Liver (tissue), 3 donors: ENCODE results near the gene SETD3.

Experiments used
- EGR1 ChIP-seq, 2 donors: IDR thresholded peaks; 2 replicates each; pipeline ENCODE4 v1.6.1; 2016 to 2018; ENCODE audit warnings: antibody characterized with exemption in 2 of 2, low read depth in 2 of 2
- FOXA1 ChIP-seq: IDR thresholded peaks from 2 replicates; pipeline ENCODE4 v1.6.1; 2016; ENCODE audit warnings: antibody characterized with exemption
- GABPA ChIP-seq, 2 donors: IDR thresholded peaks in 1 of 2; conservative IDR thresholded peaks in 1 of 2; 2 replicates each; pipeline ENCODE4 v1.6.1; 2016; ENCODE audit warnings: antibody characterized with exemption in 2 of 2, mild to moderate bottlenecking in 1 of 2, moderate library complexity in 1 of 2
- HNF4A ChIP-seq, 2 donors: conservative IDR thresholded peaks; 2 replicates each; pipeline ENCODE4 v1.6.1; 2016; ENCODE audit warnings: antibody characterized with exemption in 2 of 2, mild to moderate bottlenecking in 2 of 2
- HNF4G ChIP-seq: IDR thresholded peaks from 2 replicates; pipeline ENCODE4 v1.6.1; 2016; ENCODE audit warnings: antibody characterized with exemption
- RAD21 ChIP-seq, 2 donors: IDR thresholded peaks; 2 replicates each; pipeline ENCODE4 v1.6.1; 2016; ENCODE audit warnings: antibody characterized with exemption in 2 of 2, mild to moderate bottlenecking in 2 of 2
- RXRA ChIP-seq, 2 donors: IDR thresholded peaks; 2 replicates each; pipeline ENCODE4 v1.6.1; 2017 to 2018; ENCODE audit warnings: antibody characterized with exemption in 2 of 2, mild to moderate bottlenecking in 1 of 2
- SP1 ChIP-seq: IDR thresholded peaks from 2 replicates; pipeline ENCODE4 v1.6.1; 2018; ENCODE audit warnings: antibody characterized with exemption, mild to moderate bottlenecking
- TAF1 ChIP-seq: conservative IDR thresholded peaks from 2 replicates; pipeline ENCODE4 v1.6.1; 2016; ENCODE audit warnings: antibody characterized with exemption, mild to moderate bottlenecking
- TF ChIP-seq, protein P1 (sequence below): fragments of 150-350 bp; IDR thresholded peaks from 2 replicates; pipeline ENCODE4 v1.5.1; 2017; ENCODE audit warnings: improper control_type of control experiment, low read depth, low read length; ENCODE audit not compliant: missing input control
- TF ChIP-seq, protein P2 (sequence below): IDR thresholded peaks from 2 replicates; pipeline ENCODE4 v1.6.1; 2016; ENCODE audit warnings: antibody characterized with exemption
- TF ChIP-seq, protein P3 (sequence below): IDR thresholded peaks from 2 replicates; pipeline ENCODE4 v1.6.1; 2016; ENCODE audit warnings: antibody characterized with exemption
- TF ChIP-seq, protein P4 (sequence below): IDR thresholded peaks from 2 replicates; pipeline ENCODE4 v1.6.1; 2016; ENCODE audit warnings: antibody characterized with exemption, mild to moderate bottlenecking
- donor health status: healthy.
- donor health status: healthy.

DNA sequence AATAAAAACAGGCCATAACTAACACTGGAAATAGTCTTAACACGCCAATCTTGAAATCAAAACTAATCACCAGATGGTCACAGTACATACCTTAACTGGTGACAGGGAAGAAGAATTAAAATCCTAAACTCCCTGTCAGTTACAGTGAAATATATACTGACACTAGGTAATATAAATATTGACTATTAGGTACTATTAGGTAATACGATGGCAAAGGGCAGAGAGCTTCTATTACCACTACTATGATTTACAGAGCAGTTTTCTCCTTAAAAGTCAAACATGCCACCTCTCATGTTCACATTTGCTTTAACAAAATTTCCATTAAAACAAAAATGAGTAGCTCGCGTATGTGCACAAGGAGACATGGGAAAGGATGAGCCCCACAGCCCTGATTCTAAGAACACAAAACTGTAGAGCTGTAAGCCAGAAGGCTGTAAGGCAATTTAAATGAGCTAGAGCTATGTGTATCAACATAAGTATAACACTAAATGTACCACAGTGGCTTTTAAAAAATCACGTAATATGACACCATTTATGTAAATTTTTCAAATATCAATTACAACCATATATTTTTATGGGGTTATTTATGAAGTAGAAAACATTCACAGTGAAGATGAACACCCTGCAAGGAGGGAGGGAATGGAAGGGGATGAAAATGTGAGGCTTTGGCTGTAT is 19.1 kb downstream of the SETD3 start:
- TF ChIP-seq, protein P1, sequence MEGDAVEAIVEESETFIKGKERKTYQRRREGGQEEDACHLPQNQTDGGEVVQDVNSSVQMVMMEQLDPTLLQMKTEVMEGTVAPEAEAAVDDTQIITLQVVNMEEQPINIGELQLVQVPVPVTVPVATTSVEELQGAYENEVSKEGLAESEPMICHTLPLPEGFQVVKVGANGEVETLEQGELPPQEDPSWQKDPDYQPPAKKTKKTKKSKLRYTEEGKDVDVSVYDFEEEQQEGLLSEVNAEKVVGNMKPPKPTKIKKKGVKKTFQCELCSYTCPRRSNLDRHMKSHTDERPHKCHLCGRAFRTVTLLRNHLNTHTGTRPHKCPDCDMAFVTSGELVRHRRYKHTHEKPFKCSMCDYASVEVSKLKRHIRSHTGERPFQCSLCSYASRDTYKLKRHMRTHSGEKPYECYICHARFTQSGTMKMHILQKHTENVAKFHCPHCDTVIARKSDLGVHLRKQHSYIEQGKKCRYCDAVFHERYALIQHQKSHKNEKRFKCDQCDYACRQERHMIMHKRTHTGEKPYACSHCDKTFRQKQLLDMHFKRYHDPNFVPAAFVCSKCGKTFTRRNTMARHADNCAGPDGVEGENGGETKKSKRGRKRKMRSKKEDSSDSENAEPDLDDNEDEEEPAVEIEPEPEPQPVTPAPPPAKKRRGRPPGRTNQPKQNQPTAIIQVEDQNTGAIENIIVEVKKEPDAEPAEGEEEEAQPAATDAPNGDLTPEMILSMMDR, result no peak
- TF ChIP-seq, protein P2, sequence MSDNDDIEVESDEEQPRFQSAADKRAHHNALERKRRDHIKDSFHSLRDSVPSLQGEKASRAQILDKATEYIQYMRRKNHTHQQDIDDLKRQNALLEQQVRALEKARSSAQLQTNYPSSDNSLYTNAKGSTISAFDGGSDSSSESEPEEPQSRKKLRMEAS, result no peak
- TF ChIP-seq RXRA (IDR thresholded peaks at IDR 0.05), result no peak
- TF ChIP-seq, protein P3, sequence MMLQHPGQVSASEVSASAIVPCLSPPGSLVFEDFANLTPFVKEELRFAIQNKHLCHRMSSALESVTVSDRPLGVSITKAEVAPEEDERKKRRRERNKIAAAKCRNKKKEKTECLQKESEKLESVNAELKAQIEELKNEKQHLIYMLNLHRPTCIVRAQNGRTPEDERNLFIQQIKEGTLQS, result no peak
- TF ChIP-seq, protein P4, sequence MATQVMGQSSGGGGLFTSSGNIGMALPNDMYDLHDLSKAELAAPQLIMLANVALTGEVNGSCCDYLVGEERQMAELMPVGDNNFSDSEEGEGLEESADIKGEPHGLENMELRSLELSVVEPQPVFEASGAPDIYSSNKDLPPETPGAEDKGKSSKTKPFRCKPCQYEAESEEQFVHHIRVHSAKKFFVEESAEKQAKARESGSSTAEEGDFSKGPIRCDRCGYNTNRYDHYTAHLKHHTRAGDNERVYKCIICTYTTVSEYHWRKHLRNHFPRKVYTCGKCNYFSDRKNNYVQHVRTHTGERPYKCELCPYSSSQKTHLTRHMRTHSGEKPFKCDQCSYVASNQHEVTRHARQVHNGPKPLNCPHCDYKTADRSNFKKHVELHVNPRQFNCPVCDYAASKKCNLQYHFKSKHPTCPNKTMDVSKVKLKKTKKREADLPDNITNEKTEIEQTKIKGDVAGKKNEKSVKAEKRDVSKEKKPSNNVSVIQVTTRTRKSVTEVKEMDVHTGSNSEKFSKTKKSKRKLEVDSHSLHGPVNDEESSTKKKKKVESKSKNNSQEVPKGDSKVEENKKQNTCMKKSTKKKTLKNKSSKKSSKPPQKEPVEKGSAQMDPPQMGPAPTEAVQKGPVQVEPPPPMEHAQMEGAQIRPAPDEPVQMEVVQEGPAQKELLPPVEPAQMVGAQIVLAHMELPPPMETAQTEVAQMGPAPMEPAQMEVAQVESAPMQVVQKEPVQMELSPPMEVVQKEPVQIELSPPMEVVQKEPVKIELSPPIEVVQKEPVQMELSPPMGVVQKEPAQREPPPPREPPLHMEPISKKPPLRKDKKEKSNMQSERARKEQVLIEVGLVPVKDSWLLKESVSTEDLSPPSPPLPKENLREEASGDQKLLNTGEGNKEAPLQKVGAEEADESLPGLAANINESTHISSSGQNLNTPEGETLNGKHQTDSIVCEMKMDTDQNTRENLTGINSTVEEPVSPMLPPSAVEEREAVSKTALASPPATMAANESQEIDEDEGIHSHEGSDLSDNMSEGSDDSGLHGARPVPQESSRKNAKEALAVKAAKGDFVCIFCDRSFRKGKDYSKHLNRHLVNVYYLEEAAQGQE, result no peak
- no peak for TF ChIP-seq SP1
- TF ChIP-seq GABPA (IDR thresholded peaks at IDR 0.05 in 1 of 2, conservative IDR thresholded peaks at IDR 0.05 in 1 of 2), result no peak
- no peak for TF ChIP-seq RAD21 (IDR thresholded peaks at IDR 0.05)
- TF ChIP-seq TAF1, result no peak
- no peak for TF ChIP-seq EGR1 (IDR thresholded peaks at IDR 0.05; ENCODE audit: low read depth in 2 of 2)
- no peak for TF ChIP-seq HNF4G
- peak in 1 of 2 donors; percentile 23 for TF ChIP-seq HNF4A (conservative IDR thresholded peaks at IDR 0.05)
- no peak for TF ChIP-seq FOXA1
